ENCODE measurements around the gene SPNS2. TPM values are rescaled to one million over a fixed set of nuclear protein-coding genes. Genes with fewer than 3 reads are reported as not detected.

SPNS2 gene
- total RNA-seq, 1 experiment from 2014 or later = 33.8 TPM

DNA sequence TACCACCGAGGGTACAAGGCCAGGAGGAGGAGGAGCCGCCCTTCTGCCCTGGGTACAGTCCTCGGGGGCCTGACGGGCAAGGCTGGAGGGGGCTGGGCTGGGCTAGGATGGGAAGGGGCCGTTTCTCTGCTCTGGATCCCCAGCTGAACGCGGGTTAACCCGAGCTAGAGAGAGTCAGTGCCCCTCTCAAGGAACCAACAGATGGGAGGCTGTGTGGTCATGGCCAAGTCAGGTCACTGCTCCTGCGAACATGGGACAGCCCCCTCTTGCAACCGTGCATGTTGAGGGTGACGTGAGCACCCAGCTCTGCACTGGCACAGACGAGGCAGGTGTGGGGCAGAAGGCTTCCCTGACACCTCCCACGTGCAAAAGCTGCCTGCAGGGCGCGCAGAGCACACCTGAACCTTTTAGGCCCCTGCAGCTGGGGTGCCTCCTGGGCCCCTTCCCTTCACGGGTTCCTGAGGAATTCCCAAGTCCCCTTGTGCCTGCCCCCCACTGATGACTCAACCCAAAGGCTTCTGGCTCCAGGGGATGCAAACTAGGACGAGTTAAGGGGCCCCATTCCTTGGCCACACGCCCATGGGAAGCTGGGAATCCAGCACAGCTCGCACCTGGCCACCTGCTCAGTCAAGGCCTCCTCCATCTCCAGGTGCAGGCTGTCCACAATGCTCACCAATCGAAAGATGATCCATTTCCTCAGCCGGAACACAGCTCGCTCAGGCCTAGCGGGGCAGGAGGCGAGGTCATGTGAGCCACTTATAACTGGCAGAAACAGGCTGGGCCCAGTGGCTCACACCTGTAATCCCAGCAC is 50.2 kb downstream of the SPNS2 start:
- BruUV-seq (replicated peaks) = no TSS peak
- TF ChIP-seq, protein P1, sequence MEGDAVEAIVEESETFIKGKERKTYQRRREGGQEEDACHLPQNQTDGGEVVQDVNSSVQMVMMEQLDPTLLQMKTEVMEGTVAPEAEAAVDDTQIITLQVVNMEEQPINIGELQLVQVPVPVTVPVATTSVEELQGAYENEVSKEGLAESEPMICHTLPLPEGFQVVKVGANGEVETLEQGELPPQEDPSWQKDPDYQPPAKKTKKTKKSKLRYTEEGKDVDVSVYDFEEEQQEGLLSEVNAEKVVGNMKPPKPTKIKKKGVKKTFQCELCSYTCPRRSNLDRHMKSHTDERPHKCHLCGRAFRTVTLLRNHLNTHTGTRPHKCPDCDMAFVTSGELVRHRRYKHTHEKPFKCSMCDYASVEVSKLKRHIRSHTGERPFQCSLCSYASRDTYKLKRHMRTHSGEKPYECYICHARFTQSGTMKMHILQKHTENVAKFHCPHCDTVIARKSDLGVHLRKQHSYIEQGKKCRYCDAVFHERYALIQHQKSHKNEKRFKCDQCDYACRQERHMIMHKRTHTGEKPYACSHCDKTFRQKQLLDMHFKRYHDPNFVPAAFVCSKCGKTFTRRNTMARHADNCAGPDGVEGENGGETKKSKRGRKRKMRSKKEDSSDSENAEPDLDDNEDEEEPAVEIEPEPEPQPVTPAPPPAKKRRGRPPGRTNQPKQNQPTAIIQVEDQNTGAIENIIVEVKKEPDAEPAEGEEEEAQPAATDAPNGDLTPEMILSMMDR (conservative IDR thresholded peaks at IDR 0.05) = no peak
- no peak for TF ChIP-seq EZH2 (IDR thresholded peaks at IDR 0.05; ENCODE audit: low read depth)
- DNase-seq = peak; percentile 69 to 73
- Histone ChIP-seq H3K9me3 (ENCODE audit: insufficient read depth, low read depth) (no peaks in the 10 kb centered on the region), H3K4me3 (no peak overlapping the region), H3K9me2 (ENCODE audit: insufficient read depth) (no peaks in the 10 kb centered on the region), H3F3A (ENCODE audit: insufficient read depth, low read depth) (peaks cover 55% of the 10 kb centered on the region), H2AFZ (no peak overlapping the region), H4K20me1 (ENCODE audit: insufficient read depth) (peaks cover 18% of the 10 kb centered on the region), H3K36me3 (ENCODE audit: low read depth) (peaks cover 53% of the 10 kb centered on the region), H3K27me3 (ENCODE audit: insufficient read depth, low read depth) (no peaks in the 10 kb centered on the region), H3K4me2 (no peak overlapping the region), H3K27ac (no peak overlapping the region), H3K4me1 (replicated peaks; ENCODE audit: insufficient read depth) (peaks cover 18% of the 10 kb centered on the region), H3K79me2 (ENCODE audit: low read depth) (peaks cover 32% of the 10 kb centered on the region)
- CTCF ChIA-PET = interaction anchor here (0.6 kb wide), 2 partner anchors 27 to 200 kb away, joined by 3 read pairs; no protein-coding TSS in a partner anchor
- POLR2A ChIA-PET (ENCODE audit: unreplicated experiment) = interaction anchor here (0.6 kb wide), 1 partner anchor 128 kb away, joined by 4 read pairs; no protein-coding TSS in a partner anchor
- intact Hi-C loops (cut with micrococcal nuclease; ENCODE audit: unreplicated experiment) = no loop called here

DNA sequence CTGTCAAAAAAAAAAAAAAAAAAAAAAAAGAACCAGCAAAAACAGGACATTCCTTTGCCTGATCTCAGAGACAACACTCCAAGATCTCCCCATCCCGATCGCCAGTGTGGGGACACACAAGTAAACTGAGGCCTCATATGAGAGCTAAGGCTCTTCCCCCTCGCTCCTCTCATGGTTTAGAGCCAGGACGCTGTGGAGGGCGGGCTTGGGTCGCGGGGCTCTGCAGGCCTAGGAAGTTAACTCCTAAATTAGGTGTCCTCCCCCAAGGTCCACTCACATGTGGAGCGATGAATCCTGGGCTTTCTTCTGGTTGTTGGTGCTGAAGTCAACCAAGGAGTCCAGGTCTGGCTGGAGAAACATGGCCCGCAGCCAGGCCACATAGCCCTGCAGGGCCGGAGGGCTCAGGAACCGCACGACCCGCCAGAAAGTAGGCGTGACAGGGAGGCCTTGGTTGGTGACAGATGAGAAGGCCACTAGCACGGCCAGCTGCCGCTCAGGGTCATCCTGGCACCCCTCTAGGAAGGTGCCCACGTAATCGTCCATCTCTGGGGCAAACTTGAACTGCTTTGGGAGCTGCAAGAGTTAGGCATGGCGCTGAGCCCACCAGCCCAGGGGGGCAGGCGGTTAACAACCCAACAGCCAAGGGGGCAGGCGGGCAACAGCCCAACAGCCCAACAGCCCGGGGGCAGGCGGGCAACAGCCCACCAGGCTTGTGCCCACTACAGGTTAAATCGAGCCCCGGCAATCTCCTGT is 51.3 kb downstream of the SPNS2 start:
- no peaks in the 10 kb centered on the region for H3K9me2 ChIP-seq (ENCODE audit: insufficient read depth)
- H4K20me1 ChIP-seq (ENCODE audit: insufficient read depth) = peaks cover 15% of the 10 kb centered on the region
- CTCF ChIA-PET = interaction anchor here (0.6 kb wide), 2 partner anchors 28 to 199 kb away, joined by 3 read pairs; no protein-coding TSS in a partner anchor
- no peaks in the 10 kb centered on the region for H3K9me3 ChIP-seq (ENCODE audit: insufficient read depth, low read depth)
- POLR2A ChIA-PET (ENCODE audit: unreplicated experiment) = interaction anchor here (0.6 kb wide), 1 partner anchor 127 kb away, joined by 4 read pairs; no protein-coding TSS in a partner anchor
- peaks cover 43% of the 10 kb centered on the region for H3K79me2 ChIP-seq (ENCODE audit: low read depth)
- TF ChIP-seq, protein P1 (conservative IDR thresholded peaks at IDR 0.05) = no peak
- no peak for TF ChIP-seq EZH2 (IDR thresholded peaks at IDR 0.05; ENCODE audit: low read depth)
- H3K4me3 ChIP-seq = no peak overlapping the region
- no peak overlapping the region for H3K4me2 ChIP-seq
- no peak for DNase-seq
- intact Hi-C loops (cut with micrococcal nuclease; ENCODE audit: unreplicated experiment) = no loop called here
- H3K36me3 ChIP-seq (ENCODE audit: low read depth) = peaks cover 56% of the 10 kb centered on the region
- BruUV-seq (replicated peaks) = no TSS peak
- H2AFZ ChIP-seq = no peak overlapping the region
- H3F3A ChIP-seq (ENCODE audit: insufficient read depth, low read depth) = peaks cover 54% of the 10 kb centered on the region
- peaks cover 21% of the 10 kb centered on the region for H3K4me1 ChIP-seq (replicated peaks; ENCODE audit: insufficient read depth)
- no peaks in the 10 kb centered on the region for H3K27me3 ChIP-seq (ENCODE audit: insufficient read depth, low read depth)
- H3K27ac ChIP-seq = no peak overlapping the region

DNA sequence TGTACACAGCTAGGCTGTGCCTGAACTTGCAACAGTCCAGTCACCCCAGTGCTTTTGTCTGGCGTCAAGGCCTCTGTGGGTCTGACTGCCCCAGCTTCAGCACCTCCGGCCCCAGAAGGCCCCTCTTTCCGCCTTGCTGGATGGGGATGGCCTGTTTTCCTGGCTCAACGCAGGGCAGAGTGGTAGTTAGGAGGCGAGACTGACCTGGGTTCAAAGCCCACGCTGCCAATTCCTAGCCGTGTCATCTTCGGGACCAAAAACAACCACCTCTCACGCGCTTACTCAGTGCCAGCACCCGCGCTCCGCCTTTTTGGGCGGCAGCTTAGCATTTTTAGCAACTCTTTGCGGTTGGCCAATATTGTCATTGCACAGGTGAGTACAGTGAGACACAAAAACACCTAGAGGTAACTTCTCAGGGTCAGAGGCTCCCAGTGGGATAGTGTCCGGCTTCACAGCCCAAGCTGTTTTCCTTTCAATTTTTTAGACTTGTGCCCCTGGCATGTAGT is 51.9 kb downstream of the SPNS2 start:
- ChIA-PET CTCF (no interaction called here), POLR2A (ENCODE audit: unreplicated experiment) (no interaction called here)
- Histone ChIP-seq H3K79me2 (ENCODE audit: low read depth) (peaks cover 45% of the 10 kb centered on the region), H3K4me2 (no peak overlapping the region), H4K20me1 (ENCODE audit: insufficient read depth) (peaks cover 13% of the 10 kb centered on the region), H3K9me2 (ENCODE audit: insufficient read depth) (no peaks in the 10 kb centered on the region), H3K27ac (no peak overlapping the region), H3K36me3 (ENCODE audit: low read depth) (peaks cover 50% of the 10 kb centered on the region), H3K4me3 (no peak overlapping the region), H3K9me3 (ENCODE audit: insufficient read depth, low read depth) (no peaks in the 10 kb centered on the region), H2AFZ (no peak overlapping the region), H3K27me3 (ENCODE audit: insufficient read depth, low read depth) (no peaks in the 10 kb centered on the region), H3K4me1 (replicated peaks; ENCODE audit: insufficient read depth) (peaks cover 21% of the 10 kb centered on the region), H3F3A (ENCODE audit: insufficient read depth, low read depth) (peaks cover 48% of the 10 kb centered on the region)
- intact Hi-C loops (cut with micrococcal nuclease; ENCODE audit: unreplicated experiment) = no loop called here
- no TSS peak for BruUV-seq (replicated peaks)
- no peak for DNase-seq
- TF ChIP-seq, protein P1 (conservative IDR thresholded peaks at IDR 0.05) = no peak
- TF ChIP-seq EZH2 (IDR thresholded peaks at IDR 0.05; ENCODE audit: low read depth) = no peak

Measured in PC-9 (cell line).